Hematopoietic multipotent progenitor cell treated with erythropoietin and hydrocortisone succinate and interleukin-3 and kit ligand, for 8 days (in vitro differentiated cells): ENCODE measurements around the gene HNRNPF.

Experiments
- DNase-seq: peaks from one replicate; pipeline ENCODE4 v3.0.0-alpha.2; 2015

Gene HNRNPF

GRCh38 chr10:43420369-43421200 is 11.6 kb upstream of the HNRNPF start:
- DNase-seq, result peak; percentile 88

DNA sequence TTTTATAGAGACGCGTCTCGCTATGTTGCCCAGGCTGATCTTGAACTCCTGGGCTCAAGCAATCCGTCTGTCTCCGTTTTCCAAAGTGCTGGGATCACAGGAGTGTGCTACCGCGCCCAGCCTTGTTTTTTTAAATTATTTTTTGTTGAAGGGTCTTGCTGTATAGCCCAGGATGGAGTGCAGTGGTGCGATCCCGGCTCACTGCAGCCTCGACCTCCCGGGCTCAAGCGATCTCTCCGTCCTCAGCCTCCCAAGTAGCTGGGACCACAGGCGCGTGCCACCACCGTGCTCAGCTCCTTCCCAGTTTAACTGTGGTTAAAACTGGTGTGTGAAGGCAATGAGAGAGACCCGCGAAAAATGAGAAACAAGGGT is 11.0 kb upstream of the HNRNPF start:
- DNase-seq, result no peak

DNA sequence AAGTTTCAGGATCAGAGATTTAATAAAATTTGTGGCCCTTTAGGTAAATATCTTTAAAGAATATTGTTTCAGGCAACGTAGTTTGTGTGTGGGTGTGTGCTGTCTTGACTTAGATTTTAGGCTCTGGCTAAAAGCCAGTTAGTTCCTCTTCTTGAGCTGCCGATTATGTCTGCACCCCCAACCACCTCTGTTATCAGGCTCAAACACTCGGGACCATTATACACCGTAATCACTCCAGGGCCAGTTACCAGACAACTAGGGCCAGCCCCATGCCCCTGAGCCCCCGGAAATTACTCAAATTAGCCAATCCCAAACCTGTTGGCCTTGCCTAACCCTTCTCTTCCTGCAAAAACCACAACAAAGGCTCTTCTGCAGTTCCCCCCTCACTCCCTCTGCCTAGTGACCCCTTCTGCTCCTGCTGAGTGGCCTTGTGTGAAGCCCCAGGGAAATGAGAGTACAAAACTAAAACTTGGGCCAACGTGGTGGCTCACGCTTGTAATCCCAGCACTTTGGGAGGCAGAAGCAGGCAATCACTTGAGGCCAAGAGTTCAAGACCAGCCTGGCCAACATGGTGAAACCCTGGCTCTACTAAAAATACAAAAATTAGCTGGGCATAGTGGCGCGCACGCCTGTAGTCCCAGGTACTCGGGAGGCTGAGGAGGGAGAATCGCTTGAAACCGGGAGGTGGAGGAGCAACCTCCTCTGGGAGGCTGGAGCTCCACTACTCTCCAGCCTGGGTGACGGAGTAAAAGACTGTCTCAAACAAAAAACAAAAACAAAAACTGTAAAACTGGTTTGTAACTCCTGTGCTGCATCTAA is 9.2 kb upstream of the HNRNPF start:
- peak; percentile 100 for DNase-seq

- peak; percentile 81 for DNase-seq
Measured at GRCh38 chr10:43415544-43415943, 6.6 kb upstream of the HNRNPF start.

DNA sequence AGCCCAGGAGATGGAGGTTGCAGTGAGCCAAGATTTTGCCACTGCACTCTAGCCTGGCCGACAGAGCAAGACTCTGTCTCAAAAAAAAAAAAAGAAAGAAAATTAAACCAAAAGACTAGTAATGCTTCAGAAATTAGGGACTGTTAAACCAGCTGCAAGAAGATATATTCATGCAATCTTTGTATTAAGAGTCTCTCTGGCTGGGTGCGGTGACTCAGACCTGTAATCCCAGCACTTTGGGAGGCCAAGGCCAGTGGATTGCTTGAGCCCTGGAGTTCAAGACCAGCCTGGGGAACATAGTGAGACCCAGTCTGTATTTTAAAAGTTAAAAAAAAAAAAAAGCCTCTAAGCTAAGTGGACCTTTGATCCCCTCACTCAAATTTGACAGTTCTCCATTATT is 2.5 kb upstream of the HNRNPF start:
- no peak for DNase-seq

DNA sequence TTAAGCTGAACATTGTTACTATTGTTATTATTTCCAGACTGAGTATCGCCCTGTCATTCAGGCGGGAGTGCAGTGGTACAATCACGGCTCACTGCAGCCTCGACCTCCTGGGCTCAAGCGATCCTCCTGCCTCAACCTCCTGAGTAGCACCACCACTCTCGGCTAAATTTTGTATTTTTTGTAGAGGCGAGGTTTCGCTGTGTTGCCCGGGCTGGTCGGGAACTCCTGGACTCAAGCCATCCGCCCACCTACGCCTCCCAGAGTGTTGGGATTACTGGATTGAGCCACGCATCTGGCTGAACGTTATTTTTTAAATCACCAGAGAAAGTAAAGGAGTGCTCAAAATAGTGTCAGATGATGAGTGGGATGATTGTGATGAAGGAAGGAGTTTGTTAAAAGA is 1.4 kb upstream of the HNRNPF start:
- DNase-seq, result no peak

DNA sequence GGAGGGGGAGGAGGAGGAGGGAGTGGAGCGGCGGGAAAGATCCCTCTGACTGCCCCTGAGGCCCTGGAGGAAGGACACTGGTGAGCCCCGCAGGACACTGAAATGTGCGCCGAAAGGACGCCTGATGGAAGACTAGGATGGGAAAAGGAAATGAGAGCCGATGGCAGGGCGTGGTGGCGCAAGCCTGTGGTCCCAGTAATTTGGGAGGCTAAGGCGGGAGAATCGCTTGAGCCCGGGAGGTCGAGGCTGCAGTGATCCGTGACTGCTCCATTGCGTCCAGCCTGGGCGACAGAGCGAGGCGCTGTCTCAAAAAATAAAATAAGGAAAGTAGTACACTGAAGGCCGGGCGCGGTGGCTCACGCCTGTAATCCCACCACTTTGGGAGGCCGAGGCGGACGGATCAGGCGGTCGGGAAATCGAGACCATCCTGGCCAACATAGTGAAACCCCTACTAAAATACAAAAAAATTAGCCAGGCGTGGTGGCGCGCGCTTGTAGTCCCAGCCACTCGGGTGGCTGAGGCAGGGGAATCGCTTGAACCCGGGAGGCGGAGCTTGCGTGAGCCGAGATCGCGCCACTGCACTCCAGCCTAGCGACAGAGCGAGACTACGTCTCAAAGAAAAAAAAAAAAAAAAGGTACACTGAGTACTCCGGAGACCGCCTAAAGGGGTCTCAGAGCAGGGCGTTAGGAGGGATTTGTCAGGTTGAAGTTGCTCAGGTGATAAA is 561 bp upstream of the HNRNPF start:
- peak; percentile 71 for DNase-seq

DNA sequence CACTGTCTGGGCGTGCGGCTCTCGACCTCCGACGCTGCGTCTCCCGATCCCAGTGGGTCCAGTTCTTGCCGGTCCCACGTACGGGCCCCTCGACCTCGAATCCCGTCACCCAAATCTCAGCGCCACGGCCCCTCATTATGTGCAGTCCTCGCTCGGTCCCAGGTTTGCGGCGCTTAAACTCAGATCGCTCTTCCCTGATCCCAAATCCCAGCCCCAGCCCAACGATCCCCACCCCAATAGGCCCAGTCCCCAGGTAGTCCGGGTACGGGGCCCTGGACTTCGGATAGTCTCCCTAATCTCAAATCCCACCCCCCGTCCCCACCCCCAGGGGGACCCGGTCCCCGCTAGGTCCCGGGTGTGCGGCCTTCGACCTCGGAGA is 666 bp downstream of the HNRNPF start:
- DNase-seq, result no peak

- DNase-seq, result peak; percentile 92
Measured at GRCh38 chr10:43407576-43408330, 1.2 kb downstream of the HNRNPF start.

- DNase-seq, result peak; percentile 55
Measured at GRCh38 chr10:43407148-43407575, 1.8 kb downstream of the HNRNPF start.

DNA sequence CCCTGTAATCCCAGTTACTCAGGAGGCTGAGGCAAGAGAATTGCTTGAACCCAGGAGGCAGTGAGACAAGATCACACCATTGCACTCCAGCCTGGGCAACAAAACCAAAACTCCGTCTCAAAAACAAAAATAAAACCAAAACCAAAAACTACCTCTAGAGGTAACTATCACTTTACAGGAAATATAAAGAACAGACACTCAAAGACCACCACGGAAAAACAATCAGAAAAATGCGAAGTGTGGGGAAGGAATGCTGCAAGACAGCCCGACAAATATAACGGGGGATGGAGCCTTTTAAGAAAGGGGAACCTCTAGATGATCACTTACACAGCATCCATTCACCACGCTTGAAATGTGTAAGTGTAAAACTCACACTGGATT is 4.3 kb downstream of the HNRNPF start:
- no peak for DNase-seq

DNA sequence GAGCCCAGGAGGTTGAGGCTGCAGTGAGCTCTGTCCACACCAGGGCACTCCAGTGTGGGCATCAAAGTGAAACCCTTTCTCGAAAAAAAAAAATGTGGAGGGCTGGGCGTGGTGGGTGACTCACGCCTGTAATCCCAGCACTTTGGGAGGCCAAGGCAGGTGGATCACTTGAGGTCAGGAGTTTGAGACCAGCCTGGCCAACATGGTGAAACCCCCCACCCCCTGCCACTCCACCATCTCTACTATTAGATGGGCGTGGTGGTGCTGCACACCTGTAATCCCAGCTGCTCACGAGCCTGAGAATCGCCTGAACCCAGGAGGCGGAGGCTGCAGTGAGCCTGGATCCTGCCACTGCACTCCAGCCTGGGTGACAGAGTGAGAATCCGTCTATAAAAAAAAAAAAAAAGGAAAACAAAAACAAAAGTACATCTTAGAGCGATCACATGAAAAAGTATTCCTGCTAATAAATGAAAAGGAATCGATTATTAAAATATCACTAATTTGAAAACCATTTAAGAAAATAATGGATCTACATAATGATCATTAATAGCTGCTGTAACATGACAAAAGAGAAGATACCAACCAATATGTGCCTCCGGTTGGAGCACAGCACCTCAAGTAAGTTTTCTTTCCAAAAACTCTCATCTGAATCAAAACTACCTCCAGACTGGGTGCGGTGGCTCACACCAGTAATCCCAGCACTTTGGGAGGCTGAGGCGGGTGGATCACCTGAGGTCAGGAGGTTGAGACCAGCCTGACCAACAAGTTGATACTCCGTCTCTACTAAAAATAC is 4.9 kb downstream of the HNRNPF start:
- DNase-seq, result no peak

- DNase-seq, result no peak
Measured at GRCh38 chr10:43402880-43403452, 6.0 kb downstream of the HNRNPF start.

- no peak for DNase-seq
Measured at GRCh38 chr10:43402176-43402575, 6.8 kb downstream of the HNRNPF start.

DNA sequence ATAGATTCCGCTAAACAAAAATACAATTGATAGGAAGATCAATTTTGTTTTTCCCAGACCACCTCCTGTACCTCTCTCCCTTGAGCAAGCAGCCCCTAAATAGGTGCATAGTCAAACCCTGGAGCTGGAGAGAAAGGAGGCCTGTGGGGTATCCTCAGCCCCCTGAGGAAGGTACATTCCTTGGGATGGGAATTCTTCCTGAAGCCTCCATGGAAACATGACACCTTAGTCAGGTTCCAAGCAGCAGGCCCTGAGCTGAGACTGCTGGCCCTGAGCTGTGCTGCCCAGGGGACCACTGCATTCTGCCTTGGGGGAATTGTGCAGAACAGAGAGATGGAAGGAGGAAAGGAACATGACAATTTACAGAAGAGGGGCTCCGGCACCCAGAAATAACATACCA is 7.4 kb downstream of the HNRNPF start:
- no peak for DNase-seq

DNA sequence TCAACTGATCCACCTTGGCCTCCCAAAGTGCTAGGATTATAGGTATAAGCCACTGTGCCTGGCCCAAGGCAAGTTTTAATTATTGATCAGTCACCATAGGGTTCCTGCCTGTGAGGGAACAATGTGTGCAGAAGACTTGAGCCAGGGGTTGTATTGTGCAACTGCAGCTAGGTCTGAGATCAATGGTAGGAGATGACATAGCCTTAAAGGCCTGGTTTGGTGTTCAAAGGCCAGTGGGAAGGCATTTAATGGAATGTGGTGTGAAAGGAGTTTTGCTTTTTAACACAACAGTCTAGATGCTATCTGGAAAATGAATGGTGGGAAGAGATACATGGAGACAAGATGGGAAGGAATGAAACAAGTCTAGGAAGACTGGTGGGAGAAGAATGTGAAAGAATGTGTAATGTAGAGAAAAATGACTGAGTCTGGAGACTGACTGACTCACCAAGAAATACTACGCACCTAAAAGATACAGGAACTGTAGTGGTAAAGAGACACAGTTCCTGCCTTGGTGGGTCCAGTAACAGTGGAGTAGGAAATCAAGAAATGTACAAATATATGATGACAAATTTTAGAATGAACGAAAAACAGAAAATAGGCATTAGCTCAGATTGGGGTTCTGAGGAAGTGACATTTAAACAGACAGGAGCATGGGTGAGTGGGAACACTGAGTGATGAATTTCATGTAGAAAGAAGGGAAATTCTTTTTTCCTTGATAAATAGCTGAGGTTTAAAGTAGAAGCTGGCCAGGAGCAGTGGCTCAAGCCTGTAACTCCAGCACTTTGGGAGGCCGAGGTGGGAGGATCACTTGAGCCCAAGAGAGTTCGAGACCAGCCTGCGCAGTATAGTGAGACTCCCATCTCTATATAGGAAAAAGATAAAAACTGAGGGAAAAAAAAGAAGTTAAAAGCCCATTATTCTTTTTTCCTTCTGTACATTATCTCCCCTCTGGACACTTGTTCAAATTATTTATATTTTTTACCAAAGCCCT is 9.4 kb downstream of the HNRNPF start:
- no peak for DNase-seq

DNA sequence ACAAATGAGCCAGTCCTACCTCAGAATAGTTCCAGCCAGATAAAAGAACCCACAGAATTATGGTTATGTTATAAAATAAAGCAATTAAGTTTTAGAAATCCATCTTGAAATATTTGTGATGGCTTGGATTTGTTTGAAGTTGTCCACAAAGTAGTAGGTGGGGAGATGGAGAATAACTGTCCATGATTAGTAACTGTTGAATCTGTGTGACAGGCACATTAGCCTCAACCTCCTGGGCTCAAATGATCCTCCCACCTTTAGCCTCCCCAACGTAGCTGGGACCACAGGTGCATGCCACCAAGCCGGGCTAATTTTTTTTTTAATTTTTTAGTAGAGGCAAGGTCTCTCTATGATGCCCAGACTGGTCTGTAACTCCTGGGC is 10.1 kb downstream of the HNRNPF start:
- DNase-seq, result no peak

DNA sequence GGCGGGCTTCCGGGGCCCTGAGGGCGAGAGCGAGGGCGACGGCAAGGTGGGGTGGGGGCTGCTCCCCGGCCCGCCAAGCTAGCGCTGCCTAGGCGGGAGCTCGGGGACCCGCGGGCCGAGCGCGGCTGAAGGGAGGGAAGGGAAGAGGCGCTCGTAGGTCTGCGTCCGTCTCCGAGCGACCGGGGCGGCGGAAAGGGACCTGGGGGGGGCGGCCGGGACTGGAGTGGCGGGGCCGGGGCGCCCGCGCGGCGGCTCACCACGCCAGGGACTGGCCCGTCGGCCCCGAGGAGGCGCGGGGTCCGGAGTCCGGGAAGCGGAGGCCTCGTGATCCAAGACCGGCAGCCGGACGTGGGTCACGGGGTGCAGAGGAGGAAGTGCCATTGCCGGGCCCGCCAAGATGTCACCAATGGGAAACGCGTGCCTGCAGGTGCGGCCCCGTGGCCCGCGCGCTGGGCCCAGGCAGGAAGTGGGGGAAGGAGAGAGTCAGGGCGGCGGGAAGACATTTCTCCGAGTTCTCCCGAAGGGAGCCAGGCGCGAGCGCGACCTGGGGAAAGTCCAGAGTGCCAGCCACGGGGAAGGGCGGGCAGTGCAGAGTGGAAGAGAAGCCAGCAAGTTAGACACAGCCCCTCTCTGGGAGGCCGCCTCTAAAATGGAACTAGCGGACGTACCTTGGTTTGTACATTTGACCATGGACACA is 11.9 kb downstream of the HNRNPF start:
- peak; percentile 92 for DNase-seq

GRCh38 chr10:43396061-43396927 is 12.7 kb downstream of the HNRNPF start:
- DNase-seq, result peak; percentile 83
